ENCODE data around the gene REXO5. TPM values are rescaled to one million over a fixed set of nuclear protein-coding genes. Genes with fewer than 3 reads are reported as not detected.

Gene REXO5
- total and polyA plus RNA-seq, 9 of the 15 experiments (the other 6 are each of a cell fraction or from before 2014, with no cell fraction given), result 10.5 to 45.1 (median 25.4) TPM

DNA sequence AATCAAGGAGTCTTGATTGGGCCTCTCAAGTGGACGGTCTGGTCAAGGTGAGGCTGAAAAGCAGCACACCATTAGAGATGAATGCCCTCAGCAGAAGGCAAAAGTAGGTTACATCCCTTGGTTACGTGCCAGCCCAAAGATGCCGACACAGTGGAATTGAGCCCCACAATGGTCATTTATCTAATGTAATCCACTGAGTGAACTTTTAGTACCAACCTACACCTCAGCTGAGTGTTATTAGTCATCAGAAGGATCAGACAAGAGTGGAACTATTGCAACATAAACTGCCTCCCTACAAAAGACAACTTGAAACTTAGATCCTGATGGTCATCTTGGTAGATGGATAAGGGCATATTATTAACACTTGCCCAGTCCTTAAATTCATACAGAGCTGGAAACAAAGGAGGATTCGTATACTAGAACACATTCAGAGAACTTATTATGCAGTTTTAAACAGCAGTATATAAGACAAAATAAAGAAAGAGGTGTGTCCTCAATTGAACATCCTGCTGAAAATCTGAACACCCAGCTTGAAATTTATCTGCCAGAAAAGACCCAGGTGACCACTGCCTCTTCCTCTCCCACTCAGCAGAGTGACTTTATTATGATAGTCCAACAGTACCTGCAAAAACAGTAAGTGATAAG lies 91.0 kb downstream of the REXO5 start:
- DNase-seq (ENCODE audit: extremely low read depth in 1 of 4, low spot score in 3 of 4), result no peak
- no TSS peak for BruUV-seq (replicated peaks)
- no peak for ATAC-seq
- H3K4me2 ChIP-seq (ENCODE audit: insufficient read depth, low read length), result no peak overlapping the region
- no peak for FAIRE-seq
- H3K9ac ChIP-seq (ENCODE audit: insufficient read depth in 1 of 2, low read depth in 2 of 2, low read length in 2 of 2), result no peak overlapping the region
- peaks cover 14 to 25% of the 10 kb centered on the region in 2 experiments for H3K4me1 ChIP-seq (replicated peaks in 1 of 2; ENCODE audit: control insufficient read depth in 2 of 2, insufficient read depth in 2 of 2, low read length in 2 of 2)
- ChIA-PET POLR2A (interaction anchor here (0.7 kb wide), 1 partner anchor 286 kb away, joined by 6 read pairs; no protein-coding TSS in a partner anchor), CTCF (ENCODE audit: low intra/inter-chr PET ratio) (no interaction called here)
- TF ChIP-seq FOSL1 (tag; conservative IDR thresholded peaks at IDR 0.05), result peak; percentile 92
- 0 out of 2 replicates have a peak, but pooled peaks have one; percentile 20 for TF ChIP-seq CBFA2T2 (conservative IDR thresholded peaks at IDR 0.05)
- TF ChIP-seq CEBPG (CRISPR knock-in tag; IDR thresholded peaks at IDR 0.05), result peak; percentile 81
- peak; percentile 92 to 93 for TF ChIP-seq CEBPG (tag; conservative IDR thresholded peaks at IDR 0.05 in 1 of 2, IDR thresholded peaks at IDR 0.05 in 1 of 2)
- peak; percentile 96 for TF ChIP-seq CEBPB (tag; IDR thresholded peaks at IDR 0.05)
- no peak for TF ChIP-seq ARID2 (IDR thresholded peaks at IDR 0.05)
- TF ChIP-seq NR2C2 (CRISPR knock-in tag; IDR thresholded peaks at IDR 0.05), result no peak
- 0 out of 2 replicates have a peak, but pooled peaks have one; percentile 3 for TF ChIP-seq NR2C2 (tag; IDR thresholded peaks at IDR 0.05)
- TF ChIP-seq, protein P1, sequence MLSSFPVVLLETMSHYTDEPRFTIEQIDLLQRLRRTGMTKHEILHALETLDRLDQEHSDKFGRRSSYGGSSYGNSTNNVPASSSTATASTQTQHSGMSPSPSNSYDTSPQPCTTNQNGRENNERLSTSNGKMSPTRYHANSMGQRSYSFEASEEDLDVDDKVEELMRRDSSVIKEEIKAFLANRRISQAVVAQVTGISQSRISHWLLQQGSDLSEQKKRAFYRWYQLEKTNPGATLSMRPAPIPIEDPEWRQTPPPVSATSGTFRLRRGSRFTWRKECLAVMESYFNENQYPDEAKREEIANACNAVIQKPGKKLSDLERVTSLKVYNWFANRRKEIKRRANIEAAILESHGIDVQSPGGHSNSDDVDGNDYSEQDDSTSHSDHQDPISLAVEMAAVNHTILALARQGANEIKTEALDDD (IDR thresholded peaks at IDR 0.05), result 0 out of 2 replicates have a peak, but pooled peaks have one; percentile 17
- TF ChIP-seq ZKSCAN3 (CRISPR knock-in tag; IDR thresholded peaks at IDR 0.05), result no peak
- TF ChIP-seq, protein P2, sequence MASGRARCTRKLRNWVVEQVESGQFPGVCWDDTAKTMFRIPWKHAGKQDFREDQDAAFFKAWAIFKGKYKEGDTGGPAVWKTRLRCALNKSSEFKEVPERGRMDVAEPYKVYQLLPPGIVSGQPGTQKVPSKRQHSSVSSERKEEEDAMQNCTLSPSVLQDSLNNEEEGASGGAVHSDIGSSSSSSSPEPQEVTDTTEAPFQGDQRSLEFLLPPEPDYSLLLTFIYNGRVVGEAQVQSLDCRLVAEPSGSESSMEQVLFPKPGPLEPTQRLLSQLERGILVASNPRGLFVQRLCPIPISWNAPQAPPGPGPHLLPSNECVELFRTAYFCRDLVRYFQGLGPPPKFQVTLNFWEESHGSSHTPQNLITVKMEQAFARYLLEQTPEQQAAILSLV (tag; IDR thresholded peaks at IDR 0.05), result no peak
- no peak for TF ChIP-seq XRCC5 (IDR thresholded peaks at IDR 0.05; ENCODE audit: low read depth, low read length)
- TF ChIP-seq JUND (IDR thresholded peaks at IDR 0.05; ENCODE audit: borderline replicate concordance, low read depth, low read length), result peak; percentile 66; the same call in 1 of the 2 replicates
- no peak; the same call in 2 of the 3 replicates for TF ChIP-seq JUND (tag; IDR thresholded peaks at IDR 0.05; ENCODE audit: borderline replicate concordance, low read depth, low read length)
- TF ChIP-seq MTA1 (IDR thresholded peaks at IDR 0.05; ENCODE audit: borderline replicate concordance), result no peak
- TF ChIP-seq, protein P3, sequence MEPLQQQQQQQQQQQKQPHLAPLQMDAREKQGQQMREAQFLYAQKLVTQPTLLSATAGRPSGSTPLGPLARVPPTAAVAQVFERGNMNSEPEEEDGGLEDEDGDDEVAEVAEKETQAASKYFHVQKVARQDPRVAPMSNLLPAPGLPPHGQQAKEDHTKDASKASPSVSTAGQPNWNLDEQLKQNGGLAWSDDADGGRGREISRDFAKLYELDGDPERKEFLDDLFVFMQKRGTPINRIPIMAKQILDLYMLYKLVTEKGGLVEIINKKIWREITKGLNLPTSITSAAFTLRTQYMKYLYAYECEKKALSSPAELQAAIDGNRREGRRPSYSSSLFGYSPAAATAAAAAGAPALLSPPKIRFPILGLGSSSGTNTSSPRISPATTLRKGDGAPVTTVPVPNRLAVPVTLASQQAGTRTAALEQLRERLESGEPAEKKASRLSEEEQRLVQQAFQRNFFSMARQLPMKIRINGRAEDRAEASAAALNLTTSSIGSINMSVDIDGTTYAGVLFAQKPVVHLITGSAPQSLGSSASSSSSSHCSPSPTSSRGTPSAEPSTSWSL (CRISPR knock-in tag; IDR thresholded peaks at IDR 0.05; ENCODE audit: borderline replicate concordance), result no peak
- TF ChIP-seq ZNF174 (CRISPR knock-in tag; IDR thresholded peaks at IDR 0.05), result no peak
- TF ChIP-seq, protein P4, sequence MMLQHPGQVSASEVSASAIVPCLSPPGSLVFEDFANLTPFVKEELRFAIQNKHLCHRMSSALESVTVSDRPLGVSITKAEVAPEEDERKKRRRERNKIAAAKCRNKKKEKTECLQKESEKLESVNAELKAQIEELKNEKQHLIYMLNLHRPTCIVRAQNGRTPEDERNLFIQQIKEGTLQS (IDR thresholded peaks at IDR 0.05), result peak; percentile 61; the same call in 1 of the 2 replicates
- TF ChIP-seq, protein P4 (CRISPR knock-in tag; conservative IDR thresholded peaks at IDR 0.05), result no peak
- no peaks in the 10 kb centered on the region for H3K9me3 ChIP-seq (replicated peaks; ENCODE audit: control insufficient read depth, insufficient read depth, low read depth, low read length)
- no peak overlapping the region for H3K4me3 ChIP-seq
- intact Hi-C loops (cut with micrococcal nuclease), result no loop called here
- WGBS (ENCODE audit: insufficient coverage, low coverage, missing lambda C conversion rate), result 73% methylated on average over 4 of the region's 4 CpGs
- no peaks in the 10 kb centered on the region for H3K9me1 ChIP-seq (ENCODE audit: control insufficient read depth, insufficient read depth, low read length)
- peaks cover 37% of the 10 kb centered on the region for H3K79me2 ChIP-seq (ENCODE audit: control insufficient read depth, insufficient read depth, low read length)
- no peaks in the 10 kb centered on the region for H3K27me3 ChIP-seq (ENCODE audit: control insufficient read depth in 2 of 2, insufficient read depth in 2 of 2, low read length in 2 of 2)
- H3K36me3 ChIP-seq (ENCODE audit: control insufficient read depth, insufficient read depth, low read length), result peaks cover 18% of the 10 kb centered on the region; the same call in 1 of the 3 replicates
- H3K27ac ChIP-seq (ENCODE audit: extremely low read depth, low read depth, low read length), result no peak overlapping the region
- H2AFZ ChIP-seq (ENCODE audit: low read depth, low read length), result no peak overlapping the region
- in situ Hi-C loops (cut with MboI), result no loop called here
- no peaks in the 10 kb centered on the region for H4K20me1 ChIP-seq (replicated peaks; ENCODE audit: control insufficient read depth, insufficient read depth, low read length)
